Tibial nerve (tissue), 4 donors: ENCODE data around the gene FABP6. TPM values are rescaled to one million over a fixed set of nuclear protein-coding genes. Genes with fewer than 3 reads are reported as not detected.
"Not testable (repeated sequence)": the region's sequence is repeated elsewhere in the genome, so short reads cannot be mapped to it uniquely, and the experiment has no call there.

ENCODE experiments used
- DNase-seq, 2 donors: peaks; one replicate each; pipeline ENCODE4 v3.0.0-alpha.2; 2019; ENCODE audit warnings: low spot score in 2 of 2
- H3K27ac ChIP-seq, 4 donors: fragments of 200-600 bp; sonication (generic) in 3 of 4; one replicate each; pipeline ENCODE4 v1.5.1; 2017 to 2019; ENCODE audit warnings: mild to moderate bottlenecking in 1 of 4
- H3K27me3 ChIP-seq, 2 donors: fragments of 200-600 bp; sonication (generic) in 1 of 2; one replicate each; pipeline versions ENCODE4 v1.5.1 to v1.6.0; 2017 to 2019
- H3K36me3 ChIP-seq, 3 donors: fragments of 200-600 bp; sonication (generic); one replicate each; pipeline ENCODE4 v1.5.1; 2018 to 2019
- H3K4me1 ChIP-seq, 4 donors: fragments of 200-600 bp; sonication (generic) in 3 of 4; one replicate each; pipeline ENCODE4 v1.5.1; 2017 to 2019
- H3K4me3 ChIP-seq, 4 donors: fragments of 200-600 bp; sonication (generic) in 3 of 4; one replicate each; pipeline ENCODE4 v1.5.1; 2017 to 2019; ENCODE audit warnings: mild to moderate bottlenecking in 1 of 4, moderate library complexity in 1 of 4
- H3K9me3 ChIP-seq, 4 donors: fragments of 200-600 bp; sonication (generic) in 3 of 4; one replicate each; pipeline ENCODE4 v1.5.1; 2017 to 2019
- CTCF ChIP-seq, 5 experiments: fragments of 200-600 bp in 3 of 5; fragments of 450-650 bp in 2 of 5; sonication (generic) in 3 of 5; IDR thresholded peaks; one replicate each; pipeline ENCODE4 v1.5.1; 2016 to 2019; ENCODE audit warnings: antibody characterized with exemption in 5 of 5, mild to moderate bottlenecking in 3 of 5, moderate library complexity in 2 of 5
- EP300 ChIP-seq, 2 donors: sonication (generic); formaldehyde crosslinking; IDR thresholded peaks; one replicate each; pipeline ENCODE4 v1.6.1; 2017; ENCODE audit warnings: antibody characterized with exemption in 2 of 2, mild to moderate bottlenecking in 1 of 2
- POLR2A ChIP-seq, 2 donors: fragments of 450-650 bp; IDR thresholded peaks; one replicate each; pipeline ENCODE4 v1.6.1; 2017; ENCODE audit warnings: antibody characterized with exemption in 2 of 2, mild to moderate bottlenecking in 2 of 2, moderate library complexity in 2 of 2
- WGBS, 2 donors: methylation state at CpG; one replicate each; pipeline ENCODE4 v1.1.5; 2018; 5-methylcytosine and 5-hydroxymethylcytosine counted together
- total RNA-seq, 4 donors: library from RNA; depleted of rRNA; stranded (reverse); fragments of >200 nt; gene quantifications; one replicate each; pipeline ENCODE4 v1.1.0, GENCODE V29; 2016

FABP6 gene
- total RNA-seq, 4 donors from 2014 or later = not detected

GRCh38 chr5:160186480-160186879 lies 42.8 kb upstream of the FABP6 start:
- Histone ChIP-seq H3K4me1 (peaks cover 0 to 13% (median 6%) of the 10 kb centered on the region in 4 donors), H3K4me3 (no peak overlapping the region), H3K36me3 (no peaks in the 10 kb centered on the region), H3K27me3 (no peaks in the 10 kb centered on the region), H3K9me3 (no peaks in the 10 kb centered on the region), H3K27ac (no peak overlapping the region)
- TF ChIP-seq CTCF (IDR thresholded peaks at IDR 0.05) (no peak), POLR2A (IDR thresholded peaks at IDR 0.05) (no peak), EP300 (IDR thresholded peaks at IDR 0.05) (no peak)
- WGBS, 2 donors = 80 to 87% methylated on average over 5 of the region's 5 CpGs
- no peak for DNase-seq

- 89 to 92% methylated on average over 5 of the region's 5 CpGs for WGBS, 2 donors
- TF ChIP-seq CTCF (IDR thresholded peaks at IDR 0.05) = no peak
- no peak for TF ChIP-seq POLR2A (IDR thresholded peaks at IDR 0.05)
- TF ChIP-seq EP300 (IDR thresholded peaks at IDR 0.05) = no peak
Observed at GRCh38 chr5:160187091-160187490, 42.2 kb upstream of the FABP6 start.

GRCh38 chr5:160188141-160189015 lies 40.9 kb upstream of the FABP6 start:
- WGBS, 2 donors = 2 to 3% methylated on average over 23 to 32 of the region's 40 CpGs
- no peaks in the 10 kb centered on the region for H3K36me3 ChIP-seq
- peaks cover 0 to 13% (median 6%) of the 10 kb centered on the region in 4 donors for H3K4me1 ChIP-seq
- H3K27me3 ChIP-seq = no peaks in the 10 kb centered on the region
- peak; percentile 24 to 29 for DNase-seq
- TF ChIP-seq POLR2A (IDR thresholded peaks at IDR 0.05) (no peak), EP300 (IDR thresholded peaks at IDR 0.05) (no peak), CTCF (IDR thresholded peaks at IDR 0.05) (peak in 1 of 5 experiments; percentile 15)
- peak overlapping the region in 3 of 4 donors; percentile 71 to 78 (median 75) for H3K27ac ChIP-seq
- H3K4me3 ChIP-seq = peak overlapping the region; percentile 45 to 71 (median 58)
- H3K9me3 ChIP-seq = no peaks in the 10 kb centered on the region

More at GRCh38 chr5:160187091-160187490, 42.2 kb upstream of the FABP6 start:
- DNase-seq = no peak
- Histone ChIP-seq H3K36me3 (no peaks in the 10 kb centered on the region), H3K27ac (no peak overlapping the region), H3K9me3 (no peaks in the 10 kb centered on the region), H3K4me3 (no peak overlapping the region), H3K4me1 (peaks cover 0 to 13% (median 6%) of the 10 kb centered on the region in 4 donors), H3K27me3 (no peaks in the 10 kb centered on the region)

- WGBS, 2 donors = 98 to 99% methylated on average over 7 of the region's 7 CpGs
- TF ChIP-seq EP300 (IDR thresholded peaks at IDR 0.05) = no peak
- no peak for TF ChIP-seq POLR2A (IDR thresholded peaks at IDR 0.05)
- TF ChIP-seq CTCF (IDR thresholded peaks at IDR 0.05) = no peak
- no peak overlapping the region for H3K4me3 ChIP-seq
Observed at GRCh38 chr5:160192424-160192823, 36.9 kb upstream of the FABP6 start.

GRCh38 chr5:160193076-160193475 lies 36.2 kb upstream of the FABP6 start:
- H3K4me1 ChIP-seq = peaks cover 0 to 11% (median 5%) of the 10 kb centered on the region in 4 donors
- not testable (repeated sequence) for H3K27ac ChIP-seq, H3K27me3 ChIP-seq, H3K4me3 ChIP-seq, DNase-seq, H3K9me3 ChIP-seq, H3K36me3 ChIP-seq
- WGBS, 2 donors = 70 to 85% methylated on average over 17 to 18 of the region's 18 CpGs

More at GRCh38 chr5:160192424-160192823, 36.9 kb upstream of the FABP6 start:
- no peak for DNase-seq
- no peaks in the 10 kb centered on the region for H3K36me3 ChIP-seq
- no peaks in the 10 kb centered on the region for H3K9me3 ChIP-seq
- peaks cover 0 to 13% (median 6%) of the 10 kb centered on the region in 4 donors for H3K4me1 ChIP-seq
- H3K27me3 ChIP-seq = no peaks in the 10 kb centered on the region
- no peak overlapping the region for H3K27ac ChIP-seq

- not testable (repeated sequence) for H3K36me3 ChIP-seq, H3K27me3 ChIP-seq, H3K27ac ChIP-seq, H3K4me3 ChIP-seq, DNase-seq, H3K9me3 ChIP-seq, H3K4me1 ChIP-seq
- WGBS, 2 donors = 96 to 98% methylated on average over 5 to 28 of the region's 28 CpGs
Observed at GRCh38 chr5:160193790-160194189, 35.5 kb upstream of the FABP6 start.
